Measurements from ENCODE around the gene SUCLG2.

The SUCLG2 gene

DNA sequence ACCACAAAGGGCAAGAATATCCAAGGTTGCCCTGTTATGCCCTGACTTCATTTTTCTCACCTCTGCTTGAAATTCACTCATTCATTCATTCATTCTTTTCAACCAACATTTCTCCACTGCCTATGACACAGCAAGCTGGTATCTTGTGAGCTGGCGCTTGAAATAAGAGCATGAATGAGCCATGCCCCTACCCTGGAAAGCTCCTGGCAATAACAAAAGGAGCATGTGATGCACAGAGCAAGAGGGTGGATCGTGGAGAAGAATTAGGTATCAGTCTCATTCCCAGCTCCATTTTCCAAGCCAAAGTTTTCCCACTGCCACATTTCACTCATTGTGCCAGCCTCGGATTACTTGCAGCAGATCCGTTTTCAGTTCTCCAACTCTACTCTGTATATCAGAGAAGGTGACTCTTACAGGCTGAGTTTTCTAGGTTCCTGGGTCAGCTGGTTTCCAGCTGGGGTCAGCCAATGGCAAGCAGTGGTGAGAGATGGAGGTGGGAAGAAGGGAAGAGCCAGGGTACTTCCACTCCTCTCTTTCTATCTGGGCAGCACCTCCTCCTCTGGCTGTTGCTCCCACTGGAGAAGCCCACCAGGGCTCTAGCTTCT, 144.8 kb downstream of the SUCLG2 start:
- H3K4me1 ChIP-seq (ENCODE audit: control insufficient read depth, insufficient read depth, low read length): no peaks in the 10 kb centered on the region
- no peak overlapping the region for H3K27ac ChIP-seq (ENCODE audit: low read depth, low read length)
- no peak overlapping the region for H3K9ac ChIP-seq (ENCODE audit: low read length)
- H3K27me3 ChIP-seq (ENCODE audit: control insufficient read depth, insufficient read depth, low read length): no peaks in the 10 kb centered on the region
- peaks cover 2% of the 10 kb centered on the region for H3K36me3 ChIP-seq (ENCODE audit: control insufficient read depth, insufficient read depth, low read length)
- H3K4me3 ChIP-seq (ENCODE audit: low read length): no peak overlapping the region

DNA sequence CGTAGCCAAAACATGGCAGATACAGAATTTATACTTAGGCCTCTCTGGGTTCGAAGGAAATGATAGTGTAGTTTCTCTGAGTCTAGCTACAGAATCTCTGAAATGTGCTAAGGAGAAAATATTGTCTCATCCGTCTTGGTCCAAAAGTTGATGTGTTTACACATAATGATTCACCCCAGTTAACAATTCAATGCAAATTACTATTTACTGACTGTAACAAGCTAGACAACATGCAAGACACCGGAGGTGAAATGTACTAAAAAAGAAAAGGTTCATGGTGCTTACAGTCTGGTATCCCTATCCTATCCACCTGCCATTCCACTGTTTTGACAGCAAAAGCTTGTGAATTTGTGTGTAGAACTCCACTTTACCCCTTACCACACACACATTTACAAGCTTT, 146.8 kb downstream of the SUCLG2 start:
- Histone ChIP-seq H3K27ac (ENCODE audit: low read depth, low read length) (no peak overlapping the region), H3K36me3 (ENCODE audit: control insufficient read depth, insufficient read depth, low read length) (peaks cover 2% of the 10 kb centered on the region), H3K4me3 (ENCODE audit: low read length) (no peak overlapping the region), H3K4me1 (ENCODE audit: control insufficient read depth, insufficient read depth, low read length) (no peaks in the 10 kb centered on the region), H3K9ac (ENCODE audit: low read length) (no peak overlapping the region), H3K27me3 (ENCODE audit: control insufficient read depth, insufficient read depth, low read length) (no peaks in the 10 kb centered on the region)

DNA sequence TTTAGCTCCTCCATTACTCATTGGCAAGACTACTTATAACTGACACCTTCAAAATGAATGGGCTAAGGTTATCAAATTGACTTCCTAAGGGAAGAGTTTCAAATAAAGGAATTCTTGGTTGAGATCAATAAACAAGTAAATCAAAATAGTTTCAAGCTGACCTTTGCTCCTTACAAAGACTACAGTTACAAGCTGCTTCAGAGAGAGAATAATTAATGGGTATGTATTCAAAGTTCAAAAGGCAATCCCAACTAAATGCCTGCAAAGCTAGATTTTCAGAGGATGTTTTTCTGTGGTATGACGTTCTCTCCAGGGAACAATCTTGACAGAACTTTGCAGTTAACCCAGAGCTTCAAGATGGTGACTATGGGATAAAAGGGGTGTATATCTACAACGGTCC, 153.7 kb downstream of the SUCLG2 start:
- Histone ChIP-seq H3K36me3 (ENCODE audit: control insufficient read depth, insufficient read depth, low read length) (peaks cover 2% of the 10 kb centered on the region), H3K27me3 (ENCODE audit: control insufficient read depth, insufficient read depth, low read length) (no peaks in the 10 kb centered on the region), H3K4me1 (ENCODE audit: control insufficient read depth, insufficient read depth, low read length) (no peaks in the 10 kb centered on the region), H3K9ac (ENCODE audit: low read length) (no peak overlapping the region), H3K27ac (ENCODE audit: low read depth, low read length) (no peak overlapping the region), H3K4me3 (ENCODE audit: low read length) (no peak overlapping the region)

DNA sequence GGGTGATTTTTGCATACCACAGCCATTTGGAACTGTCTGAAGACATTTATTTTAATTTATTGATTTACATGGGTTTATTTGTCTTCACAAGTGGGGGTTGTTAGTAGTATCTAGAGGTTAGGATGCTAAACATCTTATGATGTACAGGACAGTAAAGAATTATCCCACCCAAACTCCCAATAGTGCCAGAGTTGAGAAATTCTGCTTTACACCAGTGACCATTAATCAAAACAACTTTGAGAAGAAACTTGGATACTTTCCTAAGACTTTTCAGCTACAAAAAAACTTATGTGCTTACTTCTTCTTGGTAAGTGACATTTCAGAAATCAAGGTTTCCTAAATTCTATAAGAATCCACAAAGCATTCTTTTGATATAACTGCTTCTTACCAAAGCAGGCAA, 156.7 kb downstream of the SUCLG2 start:
- H3K27ac ChIP-seq (ENCODE audit: low read depth, low read length): no peak overlapping the region
- no peaks in the 10 kb centered on the region for H3K27me3 ChIP-seq (ENCODE audit: control insufficient read depth, insufficient read depth, low read length)
- H3K36me3 ChIP-seq (ENCODE audit: control insufficient read depth, insufficient read depth, low read length): no peaks in the 10 kb centered on the region
- H3K4me1 ChIP-seq (ENCODE audit: control insufficient read depth, insufficient read depth, low read length): no peaks in the 10 kb centered on the region
- no peak overlapping the region for H3K4me3 ChIP-seq (ENCODE audit: low read length)
- no peak overlapping the region for H3K9ac ChIP-seq (ENCODE audit: low read length)

DNA sequence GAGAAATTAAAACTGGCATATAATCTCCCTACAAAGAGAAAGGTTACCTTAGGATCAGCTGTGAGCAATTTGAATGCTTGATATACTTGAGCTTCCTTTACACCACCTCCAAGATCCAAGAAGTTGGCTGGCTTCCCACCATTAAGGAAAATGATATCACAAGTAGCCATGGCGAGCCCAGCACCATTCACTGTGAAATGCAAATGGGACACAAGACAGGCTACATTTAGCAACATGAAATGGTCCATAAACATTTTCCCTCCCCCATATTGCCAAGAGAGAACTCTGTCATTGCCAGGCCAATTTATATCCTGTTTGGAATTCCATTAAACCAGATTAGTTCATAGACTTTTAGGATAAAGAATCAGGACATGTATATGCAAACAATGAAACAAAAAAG, 158.7 kb downstream of the SUCLG2 start:
- no peaks in the 10 kb centered on the region for H3K36me3 ChIP-seq (ENCODE audit: control insufficient read depth, insufficient read depth, low read length)
- H3K27me3 ChIP-seq (ENCODE audit: control insufficient read depth, insufficient read depth, low read length): no peaks in the 10 kb centered on the region
- H3K27ac ChIP-seq (ENCODE audit: low read depth, low read length): no peak overlapping the region
- H3K4me1 ChIP-seq (ENCODE audit: control insufficient read depth, insufficient read depth, low read length): no peaks in the 10 kb centered on the region
- H3K4me3 ChIP-seq (ENCODE audit: low read length): no peak overlapping the region
- H3K9ac ChIP-seq (ENCODE audit: low read length): no peak overlapping the region

DNA sequence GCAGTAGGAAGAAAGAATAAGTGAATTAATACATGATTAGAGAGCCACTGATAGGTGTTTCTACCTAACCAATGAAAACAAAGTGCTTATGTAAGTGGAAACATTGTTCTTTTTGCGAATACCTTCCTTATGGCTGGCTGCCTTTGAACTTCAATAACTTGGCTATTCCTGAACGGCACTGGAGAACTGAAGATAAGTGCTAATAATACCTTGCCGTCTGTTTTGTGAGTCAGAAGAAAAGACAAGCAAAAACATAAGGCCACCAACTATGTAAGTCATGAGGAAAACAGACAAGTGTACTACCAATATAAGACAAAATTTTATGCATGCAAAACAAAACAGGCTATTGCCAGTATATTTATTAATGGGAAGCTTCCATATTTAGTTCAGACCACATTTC, 160.6 kb downstream of the SUCLG2 start:
- no peaks in the 10 kb centered on the region for H3K27me3 ChIP-seq (ENCODE audit: control insufficient read depth, insufficient read depth, low read length)
- no peaks in the 10 kb centered on the region for H3K36me3 ChIP-seq (ENCODE audit: control insufficient read depth, insufficient read depth, low read length)
- no peak overlapping the region for H3K9ac ChIP-seq (ENCODE audit: low read length)
- H3K4me1 ChIP-seq (ENCODE audit: control insufficient read depth, insufficient read depth, low read length): no peaks in the 10 kb centered on the region
- no peak overlapping the region for H3K27ac ChIP-seq (ENCODE audit: low read depth, low read length)
- no peak overlapping the region for H3K4me3 ChIP-seq (ENCODE audit: low read length)

DNA sequence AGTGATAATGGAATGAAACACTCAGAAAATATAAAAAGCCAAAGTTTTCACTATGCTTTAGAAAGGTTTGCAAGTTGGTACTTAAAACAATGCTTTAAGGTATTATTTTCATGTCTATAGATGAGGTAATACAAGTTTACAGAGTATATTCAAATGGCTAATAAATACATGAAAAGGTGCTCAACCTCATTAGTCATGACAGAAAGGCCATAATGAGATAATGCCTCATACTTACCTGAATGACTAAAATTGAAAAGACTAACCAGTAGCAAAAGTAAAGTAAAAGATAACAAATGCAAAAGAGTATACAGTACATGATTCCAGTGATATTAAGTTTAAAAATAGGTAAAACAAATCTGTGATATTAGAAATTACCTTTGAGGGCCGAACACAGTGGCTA, 163.8 kb downstream of the SUCLG2 start:
- Histone ChIP-seq H3K4me3 (ENCODE audit: low read length) (no peak overlapping the region), H3K9ac (ENCODE audit: low read length) (no peak overlapping the region), H3K27ac (ENCODE audit: low read depth, low read length) (no peak overlapping the region), H3K36me3 (ENCODE audit: control insufficient read depth, insufficient read depth, low read length) (no peaks in the 10 kb centered on the region), H3K4me1 (ENCODE audit: control insufficient read depth, insufficient read depth, low read length) (no peaks in the 10 kb centered on the region), H3K27me3 (ENCODE audit: control insufficient read depth, insufficient read depth, low read length) (no peaks in the 10 kb centered on the region)

DNA sequence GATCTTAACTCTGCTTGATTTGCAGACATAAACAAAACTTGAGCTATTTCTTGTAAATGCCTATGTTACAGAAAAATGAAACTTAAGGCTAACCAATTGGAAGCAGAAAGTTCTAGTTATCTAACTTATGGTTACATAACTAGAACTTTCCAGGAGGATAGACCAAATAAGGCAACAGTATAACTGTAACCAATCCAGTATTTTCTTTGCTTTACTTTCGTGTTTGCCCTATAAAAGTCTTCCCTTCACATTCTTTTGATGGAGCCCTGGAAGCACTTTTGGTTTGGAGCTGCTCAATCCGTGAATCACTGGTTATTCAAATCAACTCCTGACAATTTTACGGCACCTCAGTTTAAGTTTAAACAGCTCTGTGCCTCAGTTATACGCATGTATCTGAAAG, 164.6 kb downstream of the SUCLG2 start:
- H3K9ac ChIP-seq (ENCODE audit: low read length): no peak overlapping the region
- H3K27ac ChIP-seq (ENCODE audit: low read depth, low read length): peak overlapping the region; percentile 38

DNA sequence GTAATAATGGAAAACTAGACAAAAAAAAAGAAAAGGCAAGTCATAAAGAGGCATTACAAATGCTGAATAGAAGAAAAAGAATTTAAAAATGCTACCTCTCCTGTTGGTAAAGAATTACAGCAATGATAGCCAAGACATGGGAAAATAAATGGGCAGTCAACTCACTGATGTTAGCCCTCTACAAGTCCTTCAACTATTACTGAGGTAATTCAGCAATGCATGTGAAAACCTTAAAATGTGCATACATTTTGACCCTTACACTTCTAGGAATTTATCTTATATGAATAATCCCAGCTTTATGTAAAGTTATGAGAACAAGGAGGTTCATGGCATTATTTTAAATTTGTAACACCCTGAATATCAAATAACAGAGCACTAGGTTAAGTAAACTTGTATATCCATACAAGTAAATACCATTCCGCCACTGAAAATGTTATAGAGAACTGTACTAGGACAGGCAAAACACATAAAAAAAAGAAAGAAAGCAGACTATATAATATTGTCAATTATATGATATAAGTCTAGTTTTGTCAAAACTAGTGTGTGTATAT, 166.8 kb downstream of the SUCLG2 start:
- H3K4me1 ChIP-seq (ENCODE audit: control insufficient read depth, insufficient read depth, low read length): no peaks in the 10 kb centered on the region
- H3K27me3 ChIP-seq (ENCODE audit: control insufficient read depth, insufficient read depth, low read length): no peaks in the 10 kb centered on the region
- no peak overlapping the region for H3K9ac ChIP-seq (ENCODE audit: low read length)
- no peak overlapping the region for H3K27ac ChIP-seq (ENCODE audit: low read depth, low read length)
- no peaks in the 10 kb centered on the region for H3K36me3 ChIP-seq (ENCODE audit: control insufficient read depth, insufficient read depth, low read length)
- H3K4me3 ChIP-seq (ENCODE audit: low read length): no peak overlapping the region

More for the DNA sequence above, 164.6 kb downstream of the SUCLG2 start:
- Histone ChIP-seq H3K27me3 (ENCODE audit: control insufficient read depth, insufficient read depth, low read length) (no peaks in the 10 kb centered on the region), H3K4me3 (ENCODE audit: low read length) (no peak overlapping the region), H3K4me1 (ENCODE audit: control insufficient read depth, insufficient read depth, low read length) (no peaks in the 10 kb centered on the region), H3K36me3 (ENCODE audit: control insufficient read depth, insufficient read depth, low read length) (no peaks in the 10 kb centered on the region)

DNA sequence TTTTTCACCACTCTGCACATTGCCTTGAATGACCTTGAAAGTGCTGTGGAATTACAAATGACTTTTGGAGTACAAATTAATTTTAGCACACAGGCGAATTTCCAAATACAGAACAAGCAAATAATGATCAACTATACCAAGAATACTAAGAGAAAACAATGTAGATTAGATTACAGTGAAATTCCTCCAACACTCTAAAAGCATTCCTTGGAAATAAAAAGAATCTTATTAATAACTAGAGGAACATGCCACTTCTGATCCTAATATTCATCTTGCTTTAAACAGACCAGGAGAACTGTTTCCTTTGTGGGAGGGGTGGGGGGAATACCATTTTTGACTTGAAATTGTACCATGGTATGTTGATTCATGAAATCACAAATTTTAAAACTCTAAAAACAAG, 167.5 kb downstream of the SUCLG2 start:
- no peak overlapping the region for H3K9ac ChIP-seq (ENCODE audit: low read length)
- no peak overlapping the region for H3K27ac ChIP-seq (ENCODE audit: low read depth, low read length)
- no peaks in the 10 kb centered on the region for H3K27me3 ChIP-seq (ENCODE audit: control insufficient read depth, insufficient read depth, low read length)
- no peaks in the 10 kb centered on the region for H3K4me1 ChIP-seq (ENCODE audit: control insufficient read depth, insufficient read depth, low read length)
- no peak overlapping the region for H3K4me3 ChIP-seq (ENCODE audit: low read length)
- H3K36me3 ChIP-seq (ENCODE audit: control insufficient read depth, insufficient read depth, low read length): no peaks in the 10 kb centered on the region

DNA sequence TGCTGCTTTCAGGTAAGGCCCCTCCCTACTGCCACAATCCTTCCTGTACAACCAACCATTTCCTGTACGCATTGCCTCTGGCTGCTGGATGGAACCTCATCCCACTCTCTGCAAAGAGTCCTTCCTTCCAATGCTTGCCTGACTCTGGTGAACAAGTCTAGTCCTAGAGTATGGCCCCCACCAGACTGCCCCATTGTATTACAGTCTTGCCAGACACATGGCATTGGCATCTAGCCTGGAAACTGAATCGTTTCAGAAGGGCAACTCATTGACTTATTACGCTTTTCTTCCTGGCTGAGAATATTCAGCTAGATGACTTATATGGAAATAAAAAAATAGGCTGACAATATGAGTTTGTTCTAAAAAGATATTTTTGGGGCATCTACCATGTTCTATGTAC, 170.3 kb downstream of the SUCLG2 start:
- Histone ChIP-seq H3K27me3 (ENCODE audit: control insufficient read depth, insufficient read depth, low read length) (no peaks in the 10 kb centered on the region), H3K4me3 (ENCODE audit: low read length) (no peak overlapping the region), H3K36me3 (ENCODE audit: control insufficient read depth, insufficient read depth, low read length) (no peaks in the 10 kb centered on the region), H3K27ac (ENCODE audit: low read depth, low read length) (no peak overlapping the region), H3K9ac (ENCODE audit: low read length) (no peak overlapping the region), H3K4me1 (ENCODE audit: control insufficient read depth, insufficient read depth, low read length) (no peaks in the 10 kb centered on the region)

DNA sequence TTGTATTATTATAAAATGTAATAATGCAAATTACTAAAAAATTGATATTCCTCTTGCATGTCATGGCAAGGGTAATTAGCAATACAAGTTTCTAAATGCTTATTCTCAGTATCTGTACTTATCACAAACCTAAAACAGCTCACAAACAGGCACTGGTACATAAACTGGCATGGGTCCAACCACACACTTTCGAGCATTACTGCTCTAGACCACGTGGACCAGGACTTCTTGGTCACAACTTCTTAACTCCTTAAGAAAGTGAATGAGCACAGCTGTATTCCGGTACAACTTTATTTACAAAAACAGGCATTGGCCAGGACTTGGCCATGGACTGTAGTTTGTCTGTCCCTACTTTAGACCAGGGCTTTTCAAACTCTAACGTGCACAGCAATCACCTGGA, 173.3 kb downstream of the SUCLG2 start:
- no peak overlapping the region for H3K27ac ChIP-seq (ENCODE audit: low read depth, low read length)
- H3K27me3 ChIP-seq (ENCODE audit: control insufficient read depth, insufficient read depth, low read length): no peaks in the 10 kb centered on the region
- H3K4me3 ChIP-seq (ENCODE audit: low read length): no peak overlapping the region
- no peaks in the 10 kb centered on the region for H3K4me1 ChIP-seq (ENCODE audit: control insufficient read depth, insufficient read depth, low read length)
- no peak overlapping the region for H3K9ac ChIP-seq (ENCODE audit: low read length)
- H3K36me3 ChIP-seq (ENCODE audit: control insufficient read depth, insufficient read depth, low read length): no peaks in the 10 kb centered on the region

DNA sequence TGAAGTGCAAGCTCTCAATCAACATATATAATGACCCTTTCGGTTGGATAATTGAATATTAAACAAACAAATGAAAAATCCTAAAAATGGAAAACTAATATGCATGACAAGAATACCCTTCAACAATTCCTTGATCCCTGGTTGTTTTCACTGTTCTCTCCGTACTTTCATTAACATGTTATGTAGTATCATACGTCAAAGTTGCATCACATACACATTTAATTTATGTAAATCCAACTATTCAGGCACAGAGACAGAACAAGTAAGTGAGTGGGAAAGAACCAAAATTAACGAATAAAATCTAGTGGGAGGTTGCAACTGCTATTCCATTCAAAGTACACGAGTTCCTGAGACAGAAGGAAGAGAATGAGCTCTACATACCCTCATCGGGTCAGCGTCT, 176.0 kb downstream of the SUCLG2 start:
- H3K27me3 ChIP-seq (ENCODE audit: control insufficient read depth, insufficient read depth, low read length): no peaks in the 10 kb centered on the region
- H3K4me1 ChIP-seq (ENCODE audit: control insufficient read depth, insufficient read depth, low read length): no peaks in the 10 kb centered on the region
- no peak overlapping the region for H3K27ac ChIP-seq (ENCODE audit: low read depth, low read length)
- no peak overlapping the region for H3K4me3 ChIP-seq (ENCODE audit: low read length)
- no peak overlapping the region for H3K9ac ChIP-seq (ENCODE audit: low read length)
- no peaks in the 10 kb centered on the region for H3K36me3 ChIP-seq (ENCODE audit: control insufficient read depth, insufficient read depth, low read length)

Measured in rectal smooth muscle tissue (tissue), 1 donor.